ENCODE data around the gene SPTBN2. TPM values are rescaled to one million over a fixed set of nuclear protein-coding genes. Genes with fewer than 3 reads are reported as not detected.

The SPTBN2 gene
- total RNA-seq, 2 donors from 2014 or later = 3.7 to 7.1 TPM

DNA sequence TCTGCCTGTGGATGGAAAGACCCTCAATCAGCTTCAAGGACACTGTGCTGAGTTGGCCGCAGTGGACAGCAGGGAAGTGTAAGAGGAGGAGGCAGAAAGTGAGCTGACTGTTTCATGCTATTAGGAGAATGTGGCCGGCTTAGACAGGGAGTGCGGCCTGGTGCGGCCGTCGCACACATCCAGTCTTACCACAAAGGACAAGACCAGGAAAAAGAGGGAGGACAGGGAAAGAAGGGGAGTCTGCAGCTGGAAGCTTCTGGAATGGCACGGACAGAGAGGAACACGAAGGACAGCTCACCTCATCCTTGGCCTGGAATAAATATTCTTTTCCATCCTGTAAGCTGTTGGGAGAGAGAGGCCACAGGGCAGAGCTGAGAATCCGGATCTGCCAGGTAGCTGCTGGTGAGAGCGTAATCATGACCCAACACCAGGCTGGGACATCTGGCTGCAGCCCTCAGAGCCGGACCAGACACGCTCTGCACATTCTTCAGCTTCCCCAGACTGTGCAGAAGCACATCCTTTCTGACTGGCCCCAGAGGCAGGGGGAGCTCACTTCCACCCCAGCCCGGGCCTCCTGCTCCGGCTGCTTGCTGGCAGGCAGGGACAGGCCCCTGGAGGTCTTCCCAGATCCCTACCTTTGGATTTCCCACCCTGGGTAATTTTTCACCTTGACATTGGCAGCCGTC lies 42.8 kb downstream of the SPTBN2 start:
- TF ChIP-seq, protein P1, sequence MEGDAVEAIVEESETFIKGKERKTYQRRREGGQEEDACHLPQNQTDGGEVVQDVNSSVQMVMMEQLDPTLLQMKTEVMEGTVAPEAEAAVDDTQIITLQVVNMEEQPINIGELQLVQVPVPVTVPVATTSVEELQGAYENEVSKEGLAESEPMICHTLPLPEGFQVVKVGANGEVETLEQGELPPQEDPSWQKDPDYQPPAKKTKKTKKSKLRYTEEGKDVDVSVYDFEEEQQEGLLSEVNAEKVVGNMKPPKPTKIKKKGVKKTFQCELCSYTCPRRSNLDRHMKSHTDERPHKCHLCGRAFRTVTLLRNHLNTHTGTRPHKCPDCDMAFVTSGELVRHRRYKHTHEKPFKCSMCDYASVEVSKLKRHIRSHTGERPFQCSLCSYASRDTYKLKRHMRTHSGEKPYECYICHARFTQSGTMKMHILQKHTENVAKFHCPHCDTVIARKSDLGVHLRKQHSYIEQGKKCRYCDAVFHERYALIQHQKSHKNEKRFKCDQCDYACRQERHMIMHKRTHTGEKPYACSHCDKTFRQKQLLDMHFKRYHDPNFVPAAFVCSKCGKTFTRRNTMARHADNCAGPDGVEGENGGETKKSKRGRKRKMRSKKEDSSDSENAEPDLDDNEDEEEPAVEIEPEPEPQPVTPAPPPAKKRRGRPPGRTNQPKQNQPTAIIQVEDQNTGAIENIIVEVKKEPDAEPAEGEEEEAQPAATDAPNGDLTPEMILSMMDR (IDR thresholded peaks at IDR 0.05) = no peak
- intact Hi-C loops (cut with DNase I) = no loop called here
- no peaks in the 10 kb centered on the region for H3K9me3 ChIP-seq
- no peaks in the 10 kb centered on the region for H3K4me1 ChIP-seq
- no peak overlapping the region for H3K27ac ChIP-seq
- no peak overlapping the region for H3K9ac ChIP-seq (ENCODE audit: low read depth in 2 of 2, low read length in 2 of 2)
- no peaks in the 10 kb centered on the region for H3K27me3 ChIP-seq
- DNase-seq = no peak
- H3K4me3 ChIP-seq = no peak overlapping the region
- H3K36me3 ChIP-seq = no peaks in the 10 kb centered on the region

DNA sequence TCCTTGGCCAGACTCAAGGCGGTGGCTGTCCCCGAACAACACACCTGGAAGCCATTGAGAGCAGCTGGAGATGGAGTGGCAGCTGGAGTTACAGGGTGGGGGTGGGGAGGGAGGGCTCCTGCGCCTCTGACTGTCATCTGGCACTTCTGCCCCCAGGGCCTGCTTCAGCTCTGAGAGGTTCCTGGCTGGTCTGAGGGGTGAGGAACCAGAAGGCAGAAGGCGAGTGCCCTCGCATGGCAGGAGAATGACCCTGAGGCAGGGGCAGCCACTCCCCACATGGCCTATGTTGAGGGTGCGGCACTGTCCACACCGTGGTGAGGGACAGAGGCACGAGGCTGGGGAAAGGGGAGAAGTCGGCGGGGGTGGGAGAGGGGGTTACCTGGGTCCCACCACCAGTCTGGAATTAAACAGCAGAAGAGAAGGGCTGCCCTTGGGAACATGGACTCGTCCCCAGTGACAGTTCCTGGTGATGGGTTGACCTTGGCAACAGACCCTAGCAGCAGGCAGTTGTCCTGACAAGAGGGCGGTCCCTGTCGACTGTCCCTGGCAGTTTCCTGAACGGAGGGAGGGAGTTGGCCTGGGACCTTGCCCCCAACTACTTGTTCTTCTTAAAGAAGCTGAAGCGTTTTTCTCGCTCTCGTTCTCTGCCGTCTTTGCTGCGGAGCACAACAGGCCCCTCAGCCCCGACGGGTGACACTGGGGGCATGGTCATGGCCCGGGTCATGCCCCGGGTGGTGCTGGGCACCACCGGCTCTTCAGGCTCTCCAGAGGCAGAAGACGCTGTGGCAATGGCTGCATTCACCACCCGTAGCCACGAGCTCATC lies 43.5 kb downstream of the SPTBN2 start:
- Histone ChIP-seq H3K4me3 (no peak overlapping the region), H3K4me1 (no peaks in the 10 kb centered on the region), H3K36me3 (no peaks in the 10 kb centered on the region), H3K27me3 (no peaks in the 10 kb centered on the region), H3K27ac (no peak overlapping the region), H3K9me3 (no peaks in the 10 kb centered on the region), H3K9ac (ENCODE audit: low read depth in 2 of 2, low read length in 2 of 2) (no peak overlapping the region)
- no peak for DNase-seq
- intact Hi-C loops (cut with DNase I) = no loop called here
- TF ChIP-seq, protein P1 (IDR thresholded peaks at IDR 0.05) = no peak

DNA sequence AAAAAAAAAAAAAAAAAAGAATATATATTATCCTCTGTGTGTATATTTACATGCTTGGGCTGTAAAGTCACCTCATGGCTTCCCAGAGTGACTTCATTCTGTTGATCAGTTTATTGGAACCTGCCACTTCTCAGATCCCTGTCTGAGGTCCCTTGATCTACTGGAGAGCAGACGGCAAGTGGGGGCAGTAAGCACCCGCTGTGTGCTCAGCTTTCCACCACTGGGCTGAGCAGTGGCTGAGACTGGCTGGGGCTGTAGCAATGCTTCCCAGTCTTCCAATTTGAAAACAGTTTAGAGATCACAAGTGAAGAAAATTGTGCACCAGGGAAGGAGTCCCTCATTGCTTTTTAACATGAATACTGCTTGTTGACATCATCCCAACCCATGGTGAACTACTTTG lies 44.4 kb downstream of the SPTBN2 start:
- intact Hi-C loops (cut with DNase I) = no loop called here
- Histone ChIP-seq H3K36me3 (no peaks in the 10 kb centered on the region), H3K27me3 (no peaks in the 10 kb centered on the region), H3K4me1 (no peaks in the 10 kb centered on the region), H3K9ac (ENCODE audit: low read depth in 2 of 2, low read length in 2 of 2) (no peak overlapping the region), H3K4me3 (no peak overlapping the region), H3K27ac (no peak overlapping the region), H3K9me3 (no peaks in the 10 kb centered on the region)
- DNase-seq = no peak
- TF ChIP-seq, protein P1 (IDR thresholded peaks at IDR 0.05) = no peak

DNA sequence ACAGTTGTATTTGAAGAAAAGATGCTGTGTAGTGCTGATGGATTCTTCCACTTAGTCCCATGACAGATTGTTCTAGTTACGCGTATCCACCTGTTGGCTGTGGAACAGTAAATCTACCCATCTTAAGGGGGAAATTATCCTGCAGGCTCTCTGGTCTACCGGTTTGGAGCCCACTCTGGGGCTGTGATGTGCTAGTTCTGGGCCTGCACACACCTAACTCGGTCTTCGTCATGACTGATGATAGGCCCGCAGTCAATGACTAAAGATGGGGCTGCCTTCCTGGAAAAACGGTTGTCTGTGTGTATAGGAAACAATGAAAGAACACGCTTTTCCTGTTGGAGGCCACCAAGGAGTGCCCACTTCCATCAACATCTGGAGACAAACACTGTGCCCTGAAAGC lies 45.1 kb downstream of the SPTBN2 start:
- intact Hi-C loops (cut with DNase I) = no loop called here
- no peak for DNase-seq
- H3K36me3 ChIP-seq = no peaks in the 10 kb centered on the region

DNA sequence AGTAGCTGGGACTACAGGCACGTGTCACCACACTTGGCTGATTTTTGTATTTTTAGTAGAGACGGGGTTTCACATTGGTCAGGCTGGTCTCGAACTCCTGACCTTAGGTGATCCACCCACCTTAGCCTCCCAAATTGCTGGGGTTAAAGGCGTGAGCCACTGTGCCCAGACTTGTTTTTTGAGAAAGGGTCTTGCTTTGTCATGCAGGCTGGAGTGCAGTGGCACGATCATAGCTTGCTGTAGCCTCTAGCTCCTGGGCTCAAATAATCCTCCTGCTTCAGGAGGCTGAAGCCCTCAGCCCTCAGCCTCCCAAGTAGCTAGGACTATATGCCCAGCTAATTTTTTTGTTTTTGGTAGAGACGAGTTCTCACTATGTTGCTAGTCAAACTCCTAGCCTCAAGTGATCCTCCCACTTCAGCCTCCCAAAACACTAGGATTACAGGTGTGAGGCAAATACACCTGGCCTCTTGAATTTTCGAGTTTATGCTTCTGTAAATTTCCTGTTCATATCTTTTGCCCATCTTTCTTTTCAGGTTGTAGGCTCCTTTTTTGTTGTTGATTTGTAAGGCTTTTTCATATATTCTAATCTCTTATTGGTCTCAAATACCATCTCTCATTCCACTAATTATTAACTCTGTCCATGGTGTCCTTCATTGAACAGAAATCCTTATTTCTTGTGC lies 47.9 kb downstream of the SPTBN2 start:
- no peak overlapping the region for H3K9ac ChIP-seq (ENCODE audit: low read depth in 2 of 2, low read length in 2 of 2)
- intact Hi-C loops (cut with DNase I) = no loop called here

More for the DNA sequence above, 45.1 kb downstream of the SPTBN2 start:
- no peak overlapping the region for H3K4me3 ChIP-seq
- no peak overlapping the region for H3K9ac ChIP-seq (ENCODE audit: low read depth in 2 of 2, low read length in 2 of 2)
- H3K27me3 ChIP-seq = no peaks in the 10 kb centered on the region
- H3K4me1 ChIP-seq = no peaks in the 10 kb centered on the region
- TF ChIP-seq, protein P1 (IDR thresholded peaks at IDR 0.05) = no peak
- H3K9me3 ChIP-seq = no peaks in the 10 kb centered on the region
- no peak overlapping the region for H3K27ac ChIP-seq

More for the DNA sequence above, 47.9 kb downstream of the SPTBN2 start:
- Histone ChIP-seq H3K27ac (no peak overlapping the region), H3K4me1 (no peaks in the 10 kb centered on the region), H3K4me3 (no peak overlapping the region), H3K27me3 (no peaks in the 10 kb centered on the region), H3K9me3 (no peaks in the 10 kb centered on the region), H3K36me3 (no peaks in the 10 kb centered on the region)
- no peak for DNase-seq
- TF ChIP-seq, protein P1 (IDR thresholded peaks at IDR 0.05) = no peak

All from colonic mucosa (tissue), 4 donors.